ENCODE results near the gene B3GALT5. TPM values are rescaled to one million over a fixed set of nuclear protein-coding genes. Genes with fewer than 3 reads are reported as not detected.
A peak's percentile ranks its signal among the peaks of the same experiment; 100 is the strongest.

B3GALT5 gene
- total RNA-seq, 1 donor from 2014 or later = 2.5 TPM

GRCh38 chr21:39595465-39595864, 17.3 kb upstream of the B3GALT5 start:
- Histone ChIP-seq H3K4me1 (ENCODE audit: insufficient read depth, low read length) (no peaks in the 10 kb centered on the region), H3K9me3 (ENCODE audit: insufficient read depth, low read depth, low read length) (no peaks in the 10 kb centered on the region), H4K20me1 (ENCODE audit: insufficient read depth, low read length) (no peaks in the 10 kb centered on the region), H3K79me2 (ENCODE audit: insufficient read depth, low read length) (no peaks in the 10 kb centered on the region), H3K4me3 (ENCODE audit: insufficient read depth, low read depth, low read length) (no peak overlapping the region), H3K36me3 (ENCODE audit: insufficient read depth, low read length) (no peaks in the 10 kb centered on the region), H3K4me2 (ENCODE audit: low read length) (no peak overlapping the region), H3K27me3 (ENCODE audit: insufficient read depth, low read length) (no peaks in the 10 kb centered on the region), H3K9ac (ENCODE audit: low read length) (no peak overlapping the region), H3K27ac (ENCODE audit: low read depth, low read length) (no peak overlapping the region), H2AFZ (ENCODE audit: low read depth, low read length) (no peak overlapping the region)
- FAIRE-seq (peak; percentile 13), DNase-seq (ENCODE audit: low read depth) (no peak)
- Mint-ChIP-seq H3K9me3 (ENCODE audit: unreplicated experiment) (peaks cover 7% of the 10 kb centered on the region), H3K36me3 (ENCODE audit: low read depth, unreplicated experiment) (peaks cover 2% of the 10 kb centered on the region), H3K4me1 (ENCODE audit: low read depth, unreplicated experiment) (no peaks in the 10 kb centered on the region), H3K4me3 (ENCODE audit: unreplicated experiment) (no peak overlapping the region), H3K27me3 (ENCODE audit: low read depth, unreplicated experiment) (no peaks in the 10 kb centered on the region), H3K27ac (ENCODE audit: unreplicated experiment) (no peak overlapping the region)
- TF ChIP-seq, protein P1, sequence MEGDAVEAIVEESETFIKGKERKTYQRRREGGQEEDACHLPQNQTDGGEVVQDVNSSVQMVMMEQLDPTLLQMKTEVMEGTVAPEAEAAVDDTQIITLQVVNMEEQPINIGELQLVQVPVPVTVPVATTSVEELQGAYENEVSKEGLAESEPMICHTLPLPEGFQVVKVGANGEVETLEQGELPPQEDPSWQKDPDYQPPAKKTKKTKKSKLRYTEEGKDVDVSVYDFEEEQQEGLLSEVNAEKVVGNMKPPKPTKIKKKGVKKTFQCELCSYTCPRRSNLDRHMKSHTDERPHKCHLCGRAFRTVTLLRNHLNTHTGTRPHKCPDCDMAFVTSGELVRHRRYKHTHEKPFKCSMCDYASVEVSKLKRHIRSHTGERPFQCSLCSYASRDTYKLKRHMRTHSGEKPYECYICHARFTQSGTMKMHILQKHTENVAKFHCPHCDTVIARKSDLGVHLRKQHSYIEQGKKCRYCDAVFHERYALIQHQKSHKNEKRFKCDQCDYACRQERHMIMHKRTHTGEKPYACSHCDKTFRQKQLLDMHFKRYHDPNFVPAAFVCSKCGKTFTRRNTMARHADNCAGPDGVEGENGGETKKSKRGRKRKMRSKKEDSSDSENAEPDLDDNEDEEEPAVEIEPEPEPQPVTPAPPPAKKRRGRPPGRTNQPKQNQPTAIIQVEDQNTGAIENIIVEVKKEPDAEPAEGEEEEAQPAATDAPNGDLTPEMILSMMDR (IDR thresholded peaks at IDR 0.05; ENCODE audit: insufficient read depth, low read depth, low read length) = no peak
- TF ChIP-seq EZH2 (IDR thresholded peaks at IDR 0.05; ENCODE audit: insufficient read depth, low read length) = no peak

DNA sequence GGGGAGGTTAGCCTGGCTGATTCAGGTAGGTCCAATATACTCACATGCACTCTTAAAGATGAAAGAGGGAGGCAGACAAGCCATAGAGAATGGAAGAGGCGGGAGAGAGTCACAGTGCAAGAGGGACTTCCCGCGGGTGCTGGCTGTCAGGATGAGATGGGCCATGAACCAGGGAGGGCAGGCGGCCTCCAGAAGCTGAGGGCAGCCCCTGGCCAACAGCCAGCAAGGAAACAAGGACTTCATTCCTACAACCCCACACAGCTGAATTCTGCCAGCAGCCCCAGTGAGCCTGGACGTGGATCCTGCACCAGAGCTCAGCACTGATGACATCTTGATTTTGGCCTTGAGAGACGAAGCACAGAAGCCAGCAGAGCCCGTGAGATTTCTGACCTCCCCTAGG, 15.1 kb upstream of the B3GALT5 start:
- no peak overlapping the region for H3K4me3 Mint-ChIP-seq (ENCODE audit: unreplicated experiment)

More for the DNA sequence above, 15.1 kb upstream of the B3GALT5 start:
- Histone ChIP-seq H3K79me2 (ENCODE audit: insufficient read depth, low read length) (no peaks in the 10 kb centered on the region), H3K9ac (ENCODE audit: low read length) (no peak overlapping the region), H3K27ac (ENCODE audit: low read depth, low read length) (no peak overlapping the region), H3K4me1 (ENCODE audit: insufficient read depth, low read length) (peaks cover 5% of the 10 kb centered on the region), H3K9me3 (ENCODE audit: insufficient read depth, low read depth, low read length) (no peaks in the 10 kb centered on the region), H2AFZ (ENCODE audit: low read depth, low read length) (no peak overlapping the region), H3K36me3 (ENCODE audit: insufficient read depth, low read length) (no peaks in the 10 kb centered on the region), H3K27me3 (ENCODE audit: insufficient read depth, low read length) (peaks cover under 1% of the 10 kb centered on the region), H4K20me1 (ENCODE audit: insufficient read depth, low read length) (no peaks in the 10 kb centered on the region), H3K4me3 (ENCODE audit: insufficient read depth, low read depth, low read length) (no peak overlapping the region), H3K4me2 (ENCODE audit: low read length) (no peak overlapping the region)
- no peak for FAIRE-seq
- H3K4me1 Mint-ChIP-seq (ENCODE audit: low read depth, unreplicated experiment) = no peaks in the 10 kb centered on the region
- no peak for DNase-seq (ENCODE audit: low read depth)
- H3K36me3 Mint-ChIP-seq (ENCODE audit: low read depth, unreplicated experiment) = peaks cover 2% of the 10 kb centered on the region
- H3K9me3 Mint-ChIP-seq (ENCODE audit: unreplicated experiment) = peaks cover 7% of the 10 kb centered on the region
- TF ChIP-seq, protein P1 (IDR thresholded peaks at IDR 0.05; ENCODE audit: insufficient read depth, low read depth, low read length) = no peak
- no peak for TF ChIP-seq EZH2 (IDR thresholded peaks at IDR 0.05; ENCODE audit: insufficient read depth, low read length)
- H3K27me3 Mint-ChIP-seq (ENCODE audit: low read depth, unreplicated experiment) = peaks cover 2% of the 10 kb centered on the region
- H3K27ac Mint-ChIP-seq (ENCODE audit: unreplicated experiment) = no peak overlapping the region
